NCI-H1417 (cell line): ENCODE data around the gene SLX9.
"Not testable (repeated sequence)": the region's sequence is repeated elsewhere in the genome, so short reads cannot be mapped to it uniquely, and the experiment has no call there.

Source experiments
- DNase-seq, 3 experiments: peaks; one replicate each; lab custom pipeline; 2025; lab: John Stamatoyannopoulos, UW

The SLX9 gene

DNA sequence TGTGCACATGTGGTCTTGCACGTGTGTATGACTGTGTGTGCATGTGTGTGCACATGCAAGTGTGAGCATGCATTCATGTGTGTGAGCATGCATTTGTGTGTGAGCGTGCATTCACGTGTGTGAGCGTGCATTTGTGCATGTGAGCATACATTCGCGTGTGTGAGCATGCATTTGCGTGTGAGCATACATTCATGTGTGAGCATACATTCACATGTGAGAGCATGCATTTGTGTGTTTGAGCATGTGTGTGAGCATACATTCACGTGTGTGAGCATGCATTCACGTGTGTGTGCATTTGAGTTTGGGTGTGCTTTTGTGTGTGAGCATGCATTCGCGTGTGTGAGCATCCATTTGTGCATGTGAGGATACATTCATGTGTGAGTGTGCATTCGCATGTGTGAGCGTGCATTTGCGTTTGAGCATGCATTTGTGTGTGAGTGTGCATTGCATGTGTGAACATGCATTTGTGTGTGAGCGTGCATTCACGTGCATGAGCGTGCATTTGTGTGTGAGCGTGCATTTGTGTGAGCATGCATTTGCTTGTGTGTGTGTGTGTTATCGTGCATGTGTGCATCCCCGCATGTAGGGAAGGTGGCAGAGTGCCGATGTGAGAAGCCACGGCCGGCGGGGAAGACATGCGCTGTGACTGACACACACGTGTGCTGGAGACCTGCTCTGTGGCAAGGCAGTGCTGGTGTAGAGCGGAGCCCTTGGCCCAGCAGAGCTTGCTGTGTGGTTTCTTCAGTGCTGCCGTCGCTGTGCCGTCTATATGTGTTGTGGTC lies 37.4 kb upstream of the SLX9 start:
- DNase-seq = no peak

DNA sequence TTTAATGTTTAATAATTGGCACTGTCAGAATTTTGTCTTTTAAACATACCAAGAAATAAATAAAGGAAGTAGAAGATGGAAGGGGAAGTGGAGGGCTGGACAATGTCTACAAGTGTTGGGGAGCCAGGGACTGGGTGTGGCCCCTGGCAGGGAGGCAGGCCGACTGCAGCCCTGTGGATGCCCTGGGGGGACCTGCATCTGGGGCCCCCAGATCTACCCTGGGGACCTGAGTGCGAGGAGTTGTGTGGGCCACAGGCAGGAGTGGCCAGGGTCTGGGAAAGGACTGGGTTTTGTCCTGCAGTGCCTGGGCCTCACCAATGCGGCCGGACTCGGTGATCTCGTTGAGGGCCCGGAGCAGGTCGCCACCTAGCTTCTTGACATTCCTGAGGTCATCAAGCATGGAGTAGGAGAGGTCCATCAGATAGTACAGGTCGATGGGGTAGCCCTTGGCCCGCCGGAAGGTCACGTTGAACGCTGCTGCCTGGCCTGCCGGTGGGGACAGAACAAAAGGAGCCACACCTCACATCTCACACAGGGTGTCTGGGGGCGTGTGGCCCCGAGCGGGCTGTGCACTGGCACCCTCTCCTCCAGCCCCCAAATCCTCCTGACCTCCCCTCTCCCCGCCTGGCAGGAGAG lies 36.7 kb upstream of the SLX9 start:
- no peak for DNase-seq

- no peak for DNase-seq
Observed at GRCh38 chr21:44903689-44904088, 36.1 kb upstream of the SLX9 start.

DNA sequence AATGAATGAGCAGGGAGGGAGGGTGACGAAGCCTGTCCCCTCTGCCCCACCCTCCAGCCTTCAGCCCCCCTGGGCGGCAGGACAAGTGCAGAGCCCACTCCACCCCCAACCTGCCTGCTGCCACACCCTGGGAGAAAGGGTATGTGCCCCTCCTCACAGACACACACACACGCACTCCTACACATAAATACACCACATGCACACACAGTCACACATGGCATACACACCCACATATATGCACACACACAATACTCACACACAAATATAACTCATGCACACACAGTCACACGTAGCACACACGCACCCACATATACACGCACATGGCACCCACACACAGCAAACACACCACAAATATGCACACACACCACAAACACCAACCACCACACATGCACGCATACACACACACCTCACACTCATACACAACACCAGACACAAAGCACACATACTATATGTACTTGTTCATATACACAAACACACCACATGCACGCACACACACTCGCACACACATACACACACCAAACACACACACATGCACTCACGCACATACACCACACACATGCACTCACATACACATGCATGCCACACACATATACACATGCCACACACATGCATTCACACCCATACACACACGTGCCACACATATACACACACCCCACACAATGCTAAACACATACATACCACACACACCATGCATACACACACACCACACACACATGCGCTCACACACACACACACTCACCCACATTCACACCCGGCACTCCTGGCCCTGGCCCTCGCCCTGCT lies 35.5 kb upstream of the SLX9 start:
- no peak for DNase-seq

DNA sequence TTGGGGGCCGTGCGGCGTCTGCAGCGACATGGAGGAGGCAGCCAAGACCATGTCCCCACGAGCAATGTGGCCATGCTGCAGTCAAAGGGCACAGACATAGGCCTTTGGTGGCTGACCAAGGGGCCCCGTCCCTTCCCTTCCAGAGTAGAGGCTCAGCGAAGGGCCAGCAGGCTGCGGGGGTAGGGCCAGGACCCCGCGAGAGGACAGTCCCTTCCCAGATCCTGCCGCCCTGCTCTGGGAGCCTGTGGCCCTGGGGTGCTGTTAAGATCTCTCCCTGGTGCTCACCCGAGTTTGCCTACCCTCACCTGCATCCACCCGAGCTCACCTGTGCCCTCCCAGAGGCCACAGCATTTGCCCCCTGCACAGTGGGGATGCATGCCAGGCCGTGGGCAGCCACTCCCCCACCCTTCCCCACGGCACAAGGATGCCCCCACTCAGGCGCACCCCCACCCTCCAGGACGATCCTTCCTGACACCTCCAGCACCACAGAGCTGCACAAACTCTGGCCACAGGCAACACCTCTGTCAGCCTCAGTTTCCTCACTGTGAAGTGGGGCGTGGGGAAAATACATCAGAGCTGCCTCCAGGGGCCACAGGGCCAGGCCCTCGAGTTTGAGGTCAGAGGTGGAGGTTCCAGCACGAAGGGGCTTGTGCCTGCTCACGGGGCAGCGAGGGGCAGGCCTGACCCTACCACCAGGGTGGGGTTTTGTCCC lies 34.7 kb upstream of the SLX9 start:
- no peak for DNase-seq

- no peak for DNase-seq
Observed at GRCh38 chr21:44905728-44906090, 34.1 kb upstream of the SLX9 start.

DNA sequence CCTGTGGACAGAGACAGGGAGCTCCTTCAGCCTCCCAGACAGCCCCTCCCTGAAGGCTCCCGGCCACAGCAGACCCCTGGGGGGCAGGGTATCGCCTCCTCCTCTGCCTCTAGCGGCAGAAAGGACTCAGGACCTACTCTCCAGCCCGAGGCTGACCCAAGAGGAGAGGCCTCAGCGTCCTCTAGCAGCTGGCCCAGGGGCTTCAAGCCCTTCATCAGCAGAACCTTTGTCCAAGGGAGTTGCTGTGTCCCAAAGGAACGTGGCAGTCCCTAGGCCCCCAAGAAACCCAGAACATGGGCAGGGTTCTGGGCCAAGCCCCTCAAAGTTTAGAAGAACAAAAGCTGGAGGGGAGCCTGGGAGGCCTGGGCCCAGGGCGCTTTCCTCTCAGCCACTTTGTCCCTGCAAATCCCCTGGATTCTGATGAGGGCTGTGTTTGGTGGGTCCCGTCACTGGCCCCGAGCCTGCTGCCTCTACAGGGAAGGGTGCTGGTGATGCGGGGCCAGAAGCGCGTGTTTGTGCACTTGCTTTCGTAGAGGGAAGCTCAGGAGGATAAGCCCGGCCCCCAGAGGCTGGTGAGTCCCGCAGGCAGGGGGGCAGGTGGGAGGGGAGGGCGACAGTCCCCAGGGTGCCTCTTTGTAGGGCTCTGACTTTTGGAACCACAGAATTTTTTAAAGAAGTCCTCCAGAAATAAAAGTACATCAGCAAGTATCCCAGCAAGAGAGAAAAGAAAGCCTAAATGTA lies 32.4 kb upstream of the SLX9 start:
- no peak for DNase-seq

DNA sequence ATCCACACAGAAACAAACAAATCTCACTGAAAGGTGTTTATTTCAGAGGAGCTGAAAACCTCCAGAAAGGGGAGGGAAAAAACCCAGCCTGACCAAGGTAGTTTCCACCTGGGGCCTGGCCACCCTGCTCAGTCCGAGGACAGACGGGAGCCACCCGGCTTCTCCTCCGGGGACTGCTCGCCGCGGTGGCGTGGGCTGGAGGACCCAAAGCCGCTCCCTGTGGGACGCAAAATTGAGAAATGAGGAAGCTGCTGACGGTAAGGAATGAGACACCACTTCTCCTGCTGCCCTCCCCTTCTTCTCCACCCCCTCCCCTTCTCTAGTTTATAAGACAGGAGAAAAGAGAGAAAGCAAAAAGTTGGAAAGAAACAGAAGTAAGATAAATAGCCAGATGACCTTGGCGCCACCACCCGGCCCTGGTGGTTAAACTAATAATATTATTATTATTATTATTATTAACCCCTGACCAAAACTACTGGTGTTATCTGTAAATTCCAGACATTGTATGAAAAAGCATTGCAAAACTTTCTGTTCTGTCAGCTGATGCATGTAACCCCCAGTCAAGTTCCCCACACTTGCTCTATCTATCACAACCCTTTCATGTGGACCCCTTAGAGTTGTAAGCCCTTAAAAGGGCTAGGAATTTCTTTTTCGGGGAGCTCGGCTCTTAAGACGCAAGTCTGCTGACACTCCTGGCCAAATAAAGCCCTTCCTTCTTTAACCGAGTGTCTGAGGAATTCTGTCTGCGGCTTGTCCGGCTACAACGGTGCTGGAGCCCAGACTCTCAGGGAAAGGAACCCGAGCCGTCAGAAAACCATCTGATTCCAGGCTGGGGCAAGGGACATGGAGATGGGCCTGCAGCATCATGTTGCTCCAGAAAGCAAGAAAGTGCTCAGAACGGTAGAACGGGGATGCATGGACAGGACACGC lies 31.6 kb upstream of the SLX9 start:
- DNase-seq = no peak

GRCh38 chr21:44908908-44909307 lies 30.9 kb upstream of the SLX9 start:
- DNase-seq = no peak

GRCh38 chr21:44909719-44910118 lies 30.1 kb upstream of the SLX9 start:
- no peak for DNase-seq

DNA sequence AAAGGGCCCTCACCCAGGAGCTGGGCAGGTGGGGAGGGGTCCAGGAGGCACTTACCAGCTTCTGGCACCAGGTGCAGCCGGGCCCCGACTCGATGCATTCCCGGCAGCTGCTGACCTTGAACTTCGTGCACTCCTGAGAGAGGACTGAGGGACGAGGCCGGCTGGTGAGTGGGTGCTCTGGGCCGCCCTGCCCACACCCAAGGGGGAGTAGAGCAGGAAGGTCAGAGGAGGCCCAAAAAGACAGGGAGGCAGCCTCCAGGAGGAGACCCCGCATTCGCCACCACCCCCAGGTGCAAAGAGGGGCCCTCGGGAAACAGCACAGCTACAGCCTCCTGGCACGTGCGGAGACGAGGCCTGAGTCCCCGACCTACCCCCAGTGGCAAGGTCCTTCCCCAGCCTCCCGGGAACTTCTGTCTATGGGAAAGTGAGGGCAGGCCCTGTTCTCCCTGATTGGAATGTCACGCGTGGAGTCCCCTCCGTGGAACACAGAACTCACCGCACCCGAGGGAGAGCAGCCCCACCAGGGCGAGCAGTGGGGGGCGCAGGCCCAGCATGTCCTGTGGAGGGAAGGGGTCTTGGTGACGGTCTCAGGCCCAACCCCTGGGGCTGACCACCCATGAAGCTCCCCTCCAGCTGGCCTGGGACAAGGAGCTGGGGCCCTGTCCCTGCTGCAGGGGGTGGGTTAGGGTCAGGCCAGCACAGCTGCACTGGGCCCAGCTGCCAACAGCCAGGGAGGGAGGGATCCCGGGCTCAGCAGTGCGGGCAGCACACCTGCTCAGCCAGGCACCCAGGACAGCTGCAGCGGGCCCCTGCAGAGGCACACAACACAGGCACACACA lies 29.4 kb upstream of the SLX9 start:
- no peak for DNase-seq

DNA sequence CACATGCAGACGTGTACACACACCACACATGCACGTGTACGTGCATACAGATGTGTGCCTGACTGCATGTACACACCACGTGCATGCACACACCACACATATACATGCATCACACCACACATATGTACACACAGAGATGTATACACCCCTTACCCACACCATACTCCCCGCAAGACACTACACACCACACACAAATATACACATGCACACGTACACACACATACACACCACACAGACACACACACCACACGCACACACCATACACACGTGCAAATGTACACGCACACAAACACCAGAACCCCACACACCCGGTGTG lies 28.8 kb upstream of the SLX9 start:
- DNase-seq = no peak

- DNase-seq = peak in 1 of 3 experiments; percentile 15
Observed at GRCh38 chr21:44911384-44912157, 28.3 kb upstream of the SLX9 start.

DNA sequence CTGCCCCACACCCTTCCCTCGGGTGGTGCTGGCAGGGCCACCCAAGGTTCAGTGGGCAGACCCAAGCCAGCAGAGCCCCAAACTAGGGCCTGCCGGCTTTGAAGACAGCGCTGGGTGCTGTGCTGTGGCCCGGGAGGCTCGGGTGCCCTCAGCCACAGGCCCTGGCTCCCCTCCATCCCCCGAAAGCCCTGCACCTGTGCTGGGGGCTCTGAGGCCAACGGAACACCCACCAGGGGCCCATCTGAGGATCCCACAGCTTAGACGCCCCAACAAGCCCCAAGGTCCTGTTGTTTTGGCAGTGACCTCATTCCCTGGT lies 27.7 kb upstream of the SLX9 start:
- no peak for DNase-seq

GRCh38 chr21:44912506-44913412 lies 27.1 kb upstream of the SLX9 start:
- DNase-seq = not testable (repeated sequence)

DNA sequence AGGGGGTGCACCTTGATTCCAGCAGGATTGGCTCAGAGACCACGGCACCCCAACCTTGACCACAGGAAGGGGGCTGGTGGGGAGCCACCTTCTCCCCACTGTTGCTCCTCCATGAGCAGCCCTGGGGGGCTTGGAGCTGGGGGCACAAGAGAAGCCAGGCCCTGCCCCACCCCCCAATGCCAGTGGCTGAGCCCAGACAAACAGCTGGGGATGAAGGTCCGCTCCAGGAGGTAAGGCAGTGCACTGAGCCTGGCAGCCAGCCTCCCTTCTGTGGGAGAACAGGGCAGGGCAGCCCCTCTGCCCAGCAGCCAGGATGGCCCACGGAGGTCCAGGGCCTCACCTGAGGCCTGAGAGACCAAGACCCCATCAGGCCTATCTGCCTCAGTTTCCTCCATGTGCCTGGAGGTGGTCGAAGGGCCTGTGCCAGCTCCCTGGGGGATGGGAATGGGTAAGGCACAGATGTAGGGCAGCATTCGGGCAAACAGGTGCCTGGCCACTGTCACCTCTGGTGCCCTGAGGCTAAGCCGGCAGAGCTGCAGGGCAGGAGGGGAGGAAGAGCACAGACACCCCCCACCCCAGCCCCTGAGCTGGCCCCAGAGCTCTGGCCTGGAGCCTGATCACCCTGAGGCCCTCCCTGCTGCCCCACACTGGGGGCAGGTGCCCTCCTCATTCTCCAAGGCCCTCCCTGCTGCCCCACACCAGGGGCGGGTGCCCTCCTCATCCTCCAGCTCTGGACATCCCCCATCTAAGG lies 26.2 kb upstream of the SLX9 start:
- DNase-seq = no peak

DNA sequence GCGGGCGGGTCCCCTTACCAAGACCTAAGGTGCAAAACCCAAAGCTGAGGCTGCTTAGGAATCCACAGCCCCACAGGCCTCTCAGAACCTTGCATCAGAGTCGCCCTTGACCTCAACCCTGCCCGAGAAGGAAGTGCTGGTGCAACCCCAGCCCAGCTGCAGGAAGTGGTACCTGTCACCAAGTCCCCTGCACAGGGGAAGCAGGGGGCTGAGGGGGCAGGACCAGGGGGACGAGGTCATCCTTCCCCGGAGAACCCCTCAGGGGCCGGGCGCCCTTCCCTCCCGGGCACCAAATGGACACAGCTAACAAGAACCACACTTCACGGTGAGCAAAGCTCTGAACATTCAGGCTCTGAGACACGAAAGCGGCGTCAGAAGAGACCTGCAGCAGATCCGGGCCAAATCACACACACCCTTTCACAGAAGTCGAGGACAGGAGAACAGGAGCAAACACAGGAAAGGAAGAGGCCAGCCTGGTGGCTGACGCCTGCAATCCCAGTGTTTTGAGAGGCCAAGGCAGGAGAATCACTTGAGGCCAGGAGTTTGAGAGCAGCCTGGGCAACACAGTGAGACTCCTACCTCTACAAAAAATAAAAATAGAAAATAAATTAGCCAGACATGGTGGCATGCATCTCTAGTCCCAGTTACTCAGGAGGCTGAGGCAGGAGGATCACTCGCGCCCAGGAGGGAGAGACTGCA lies 25.5 kb upstream of the SLX9 start:
- no peak for DNase-seq
